ENCODE measurements around the gene WDR3. TPM values are rescaled to one million over a fixed set of nuclear protein-coding genes. Genes with fewer than 3 reads are reported as not detected.

The WDR3 gene
- 23.8 TPM for polyA plus RNA-seq
- long read RNA-seq, donor 1, full-length matches to known transcripts: 2 of 7 reads
- long read RNA-seq, donor 1, partial matches to known transcripts: 5 of 7 reads
- long read RNA-seq, donor 1, other reads (novel, unspliced or antisense): 0 of 7 reads
- long read RNA-seq, donor 2, full-length matches to known transcripts: 2 of 8 reads
- long read RNA-seq, donor 2, partial matches to known transcripts: 6 of 8 reads
- long read RNA-seq, donor 2, other reads (novel, unspliced or antisense): 0 of 8 reads
- long read RNA-seq, donor 3: 0 reads
- long read RNA-seq, donor 4: 0 reads
- long read RNA-seq, donor 5: 0 reads
- long read RNA-seq, donor 6, partial matches to known transcripts: 0 of 3 reads
- long read RNA-seq, donor 6, other reads (novel, unspliced or antisense): 0 of 3 reads
- long read RNA-seq, donor 7, full-length matches to known transcripts: 1 of 1 reads
- long read RNA-seq, donor 7, partial matches to known transcripts: 0 of 1 reads
- long read RNA-seq, donor 7, other reads (novel, unspliced or antisense): 0 of 1 reads
- long read RNA-seq, donor 8, full-length matches to known transcripts: 2 of 2 reads
- long read RNA-seq, donor 8, partial matches to known transcripts: 0 of 2 reads
- long read RNA-seq, donor 8, other reads (novel, unspliced or antisense): 0 of 2 reads
- long read RNA-seq, donor 9, partial matches to known transcripts: 0 of 1 reads
- long read RNA-seq, donor 9, other reads (novel, unspliced or antisense): 0 of 1 reads
- long read RNA-seq, donor 10, full-length matches to known transcripts: 1 of 1 reads
- long read RNA-seq, donor 10, partial matches to known transcripts: 0 of 1 reads
- long read RNA-seq, donor 10, other reads (novel, unspliced or antisense): 0 of 1 reads
- long read RNA-seq, donor 11: 0 reads

GRCh38 chr1:117929343-117930172 lies at the start of gene WDR3, which contains the start of gene GDAP2:
Gene WDR3 (plus strand): TSS chr1:117929739. CDS start chr1:117933320, 3,581 bp downstream.
Gene GDAP2 (minus strand): TSS chr1:117929621. CDS start chr1:117920357, 9,264 bp downstream.
- peak within 1 kb of the TSS; percentile 79 for H3K27ac ChIP-seq (ENCODE audit: low read length)
- H3K9me3 ChIP-seq (ENCODE audit: control insufficient read depth, low read depth, low read length): no peaks in the 10 kb centered on the region
- H3K4me1 ChIP-seq (ENCODE audit: control insufficient read depth, insufficient read depth, low read length): peaks cover 4% of the 10 kb centered on the region
- H3K27me3 ChIP-seq (ENCODE audit: control insufficient read depth, insufficient read depth, low read length): no peaks in the 10 kb centered on the region
- DNase-seq: peak; percentile 96 to 98
- WGBS (ENCODE audit: insufficient coverage, low lambda C conversion rate): no CpG with 5 or more reads among the region's 64 CpGs
- H3K36me3 ChIP-seq (ENCODE audit: control insufficient read depth, insufficient read depth, low read length): peaks cover 4% of the 10 kb centered on the region
- H3K4me3 ChIP-seq (ENCODE audit: low read length): peak within 1 kb of the TSS; percentile 75

GRCh38 chr1:117883616-117884015 lies 45.9 kb upstream of the WDR3 start:
- no peaks in the 10 kb centered on the region for H3K4me1 ChIP-seq (ENCODE audit: control insufficient read depth, insufficient read depth, low read length)
- no peaks in the 10 kb centered on the region for H3K27me3 ChIP-seq (ENCODE audit: control insufficient read depth, insufficient read depth, low read length)
- DNase-seq: no peak
- WGBS (ENCODE audit: insufficient coverage, low lambda C conversion rate): 100% methylated on average over 1 of the region's 1 CpG
- H3K9me3 ChIP-seq (ENCODE audit: control insufficient read depth, low read depth, low read length): no peaks in the 10 kb centered on the region
- H3K4me3 ChIP-seq (ENCODE audit: low read length): no peak overlapping the region
- no peak overlapping the region for H3K27ac ChIP-seq (ENCODE audit: low read length)
- H3K36me3 ChIP-seq (ENCODE audit: control insufficient read depth, insufficient read depth, low read length): peaks cover 46% of the 10 kb centered on the region

GRCh38 chr1:117886101-117886795 lies 43.3 kb upstream of the WDR3 start:
- no peak for DNase-seq
- 100% methylated on average over 1 of the region's 2 CpGs for WGBS (ENCODE audit: insufficient coverage, low lambda C conversion rate)
- Histone ChIP-seq H3K27ac (ENCODE audit: low read length) (no peak overlapping the region), H3K9me3 (ENCODE audit: control insufficient read depth, low read depth, low read length) (no peaks in the 10 kb centered on the region), H3K27me3 (ENCODE audit: control insufficient read depth, insufficient read depth, low read length) (no peaks in the 10 kb centered on the region), H3K36me3 (ENCODE audit: control insufficient read depth, insufficient read depth, low read length) (peaks cover 34% of the 10 kb centered on the region), H3K4me1 (ENCODE audit: control insufficient read depth, insufficient read depth, low read length) (no peaks in the 10 kb centered on the region), H3K4me3 (ENCODE audit: low read length) (no peak overlapping the region)

GRCh38 chr1:117890452-117890851 lies 39.1 kb upstream of the WDR3 start:
- no peaks in the 10 kb centered on the region for H3K9me3 ChIP-seq (ENCODE audit: control insufficient read depth, low read depth, low read length)
- DNase-seq: no peak
- no peaks in the 10 kb centered on the region for H3K27me3 ChIP-seq (ENCODE audit: control insufficient read depth, insufficient read depth, low read length)
- 79% methylated on average over 1 of the region's 2 CpGs for WGBS (ENCODE audit: insufficient coverage, low lambda C conversion rate)
- no peak overlapping the region for H3K27ac ChIP-seq (ENCODE audit: low read length)
- H3K4me1 ChIP-seq (ENCODE audit: control insufficient read depth, insufficient read depth, low read length): no peaks in the 10 kb centered on the region
- no peak overlapping the region for H3K4me3 ChIP-seq (ENCODE audit: low read length)
- peaks cover 26% of the 10 kb centered on the region for H3K36me3 ChIP-seq (ENCODE audit: control insufficient read depth, insufficient read depth, low read length)

- no peaks in the 10 kb centered on the region for H3K27me3 ChIP-seq (ENCODE audit: control insufficient read depth, insufficient read depth, low read length)
- no peak overlapping the region for H3K4me3 ChIP-seq (ENCODE audit: low read length)
- 74% methylated on average over 2 of the region's 2 CpGs for WGBS (ENCODE audit: insufficient coverage, low lambda C conversion rate)
- H3K9me3 ChIP-seq (ENCODE audit: control insufficient read depth, low read depth, low read length): no peaks in the 10 kb centered on the region
- peaks cover 36% of the 10 kb centered on the region for H3K36me3 ChIP-seq (ENCODE audit: control insufficient read depth, insufficient read depth, low read length)
- DNase-seq: no peak
- H3K27ac ChIP-seq (ENCODE audit: low read length): no peak overlapping the region
- H3K4me1 ChIP-seq (ENCODE audit: control insufficient read depth, insufficient read depth, low read length): no peaks in the 10 kb centered on the region
These were observed 37.0 kb upstream of the WDR3 start for GRCh38 chr1:117892512-117892911.

- no peak overlapping the region for H3K27ac ChIP-seq (ENCODE audit: low read length)
- no CpG with 5 or more reads among the region's 1 CpG for WGBS (ENCODE audit: insufficient coverage, low lambda C conversion rate)
- H3K4me1 ChIP-seq (ENCODE audit: control insufficient read depth, insufficient read depth, low read length): no peaks in the 10 kb centered on the region
- H3K27me3 ChIP-seq (ENCODE audit: control insufficient read depth, insufficient read depth, low read length): no peaks in the 10 kb centered on the region
- DNase-seq: no peak
- H3K36me3 ChIP-seq (ENCODE audit: control insufficient read depth, insufficient read depth, low read length): peaks cover 43% of the 10 kb centered on the region
- no peak overlapping the region for H3K4me3 ChIP-seq (ENCODE audit: low read length)
- H3K9me3 ChIP-seq (ENCODE audit: control insufficient read depth, low read depth, low read length): no peaks in the 10 kb centered on the region
These were observed 35.5 kb upstream of the WDR3 start for GRCh38 chr1:117894078-117894477.

DNA sequence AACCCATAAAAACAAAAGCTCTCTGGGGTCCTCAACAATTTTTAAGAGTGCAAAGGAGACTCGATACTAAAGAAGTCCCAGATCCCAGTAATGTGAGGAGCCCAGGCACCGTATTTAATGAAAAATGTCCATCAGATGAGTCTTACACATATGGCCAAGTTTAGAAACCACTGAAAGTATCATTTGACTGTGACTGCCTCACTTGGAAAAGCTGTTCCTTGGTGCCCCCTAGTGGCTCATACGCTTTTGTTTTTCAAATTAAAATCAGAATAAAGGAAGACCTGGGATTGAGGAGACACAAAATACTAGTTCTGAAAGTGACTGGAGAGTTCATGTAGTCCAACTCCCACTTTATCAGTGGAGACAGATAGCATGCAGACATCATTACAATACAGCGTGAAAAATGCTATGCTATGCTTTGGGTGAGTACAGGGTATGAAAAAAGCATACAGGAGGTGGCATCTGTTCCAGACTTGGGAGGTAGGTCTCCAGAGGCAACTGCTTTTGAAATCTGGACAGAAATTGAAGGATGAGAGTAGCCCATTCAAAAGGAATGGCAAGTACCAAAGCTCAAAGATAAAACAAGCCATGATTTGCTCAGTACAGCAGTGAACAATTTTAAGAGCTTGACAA lies 33.9 kb upstream of the WDR3 start:
- Histone ChIP-seq H3K4me3 (ENCODE audit: low read length) (no peak overlapping the region), H3K27me3 (ENCODE audit: control insufficient read depth, insufficient read depth, low read length) (no peaks in the 10 kb centered on the region), H3K4me1 (ENCODE audit: control insufficient read depth, insufficient read depth, low read length) (no peaks in the 10 kb centered on the region), H3K27ac (ENCODE audit: low read length) (no peak overlapping the region), H3K36me3 (ENCODE audit: control insufficient read depth, insufficient read depth, low read length) (peaks cover 46% of the 10 kb centered on the region), H3K9me3 (ENCODE audit: control insufficient read depth, low read depth, low read length) (no peaks in the 10 kb centered on the region)
- DNase-seq: peak; percentile 19 to 37
- WGBS (ENCODE audit: insufficient coverage, low lambda C conversion rate): 40% methylated on average over 2 of the region's 4 CpGs

GRCh38 chr1:117897551-117897950 lies 32.0 kb upstream of the WDR3 start:
- 80% methylated on average over 2 of the region's 4 CpGs for WGBS (ENCODE audit: insufficient coverage, low lambda C conversion rate)
- Histone ChIP-seq H3K4me1 (ENCODE audit: control insufficient read depth, insufficient read depth, low read length) (no peaks in the 10 kb centered on the region), H3K36me3 (ENCODE audit: control insufficient read depth, insufficient read depth, low read length) (peaks cover 48% of the 10 kb centered on the region), H3K4me3 (ENCODE audit: low read length) (no peak overlapping the region), H3K27me3 (ENCODE audit: control insufficient read depth, insufficient read depth, low read length) (no peaks in the 10 kb centered on the region), H3K9me3 (ENCODE audit: control insufficient read depth, low read depth, low read length) (no peaks in the 10 kb centered on the region), H3K27ac (ENCODE audit: low read length) (no peak overlapping the region)
- DNase-seq: no peak

- DNase-seq: no peak
- no peak overlapping the region for H3K4me3 ChIP-seq (ENCODE audit: low read length)
- no CpG with 5 or more reads among the region's 1 CpG for WGBS (ENCODE audit: insufficient coverage, low lambda C conversion rate)
- no peak overlapping the region for H3K27ac ChIP-seq (ENCODE audit: low read length)
- peaks cover 52% of the 10 kb centered on the region for H3K36me3 ChIP-seq (ENCODE audit: control insufficient read depth, insufficient read depth, low read length)
- H3K4me1 ChIP-seq (ENCODE audit: control insufficient read depth, insufficient read depth, low read length): no peaks in the 10 kb centered on the region
- H3K9me3 ChIP-seq (ENCODE audit: control insufficient read depth, low read depth, low read length): no peaks in the 10 kb centered on the region
- no peaks in the 10 kb centered on the region for H3K27me3 ChIP-seq (ENCODE audit: control insufficient read depth, insufficient read depth, low read length)
These were observed 29.7 kb upstream of the WDR3 start for GRCh38 chr1:117899801-117900200.
